HG02943 (cell line): ENCODE results near the gene CDH23.

Experiments used
- ATAC-seq: cut with Tn5 transposase; IDR thresholded peaks from one replicate; pipeline ENCODE4 v1.9.1; 2021; ENCODE audit warnings: mild to moderate bottlenecking, low read depth, moderate library complexity; ENCODE audit not compliant: unreplicated experiment

CDH23 gene

GRCh38 chr10:71774916-71775702 lies 378.4 kb downstream of the CDH23 start:
- no peak for ATAC-seq

- no peak for ATAC-seq
Observed at GRCh38 chr10:71776481-71776925, 379.8 kb downstream of the CDH23 start.

- no peak for ATAC-seq
Observed at GRCh38 chr10:71777213-71777985, 380.7 kb downstream of the CDH23 start.

DNA sequence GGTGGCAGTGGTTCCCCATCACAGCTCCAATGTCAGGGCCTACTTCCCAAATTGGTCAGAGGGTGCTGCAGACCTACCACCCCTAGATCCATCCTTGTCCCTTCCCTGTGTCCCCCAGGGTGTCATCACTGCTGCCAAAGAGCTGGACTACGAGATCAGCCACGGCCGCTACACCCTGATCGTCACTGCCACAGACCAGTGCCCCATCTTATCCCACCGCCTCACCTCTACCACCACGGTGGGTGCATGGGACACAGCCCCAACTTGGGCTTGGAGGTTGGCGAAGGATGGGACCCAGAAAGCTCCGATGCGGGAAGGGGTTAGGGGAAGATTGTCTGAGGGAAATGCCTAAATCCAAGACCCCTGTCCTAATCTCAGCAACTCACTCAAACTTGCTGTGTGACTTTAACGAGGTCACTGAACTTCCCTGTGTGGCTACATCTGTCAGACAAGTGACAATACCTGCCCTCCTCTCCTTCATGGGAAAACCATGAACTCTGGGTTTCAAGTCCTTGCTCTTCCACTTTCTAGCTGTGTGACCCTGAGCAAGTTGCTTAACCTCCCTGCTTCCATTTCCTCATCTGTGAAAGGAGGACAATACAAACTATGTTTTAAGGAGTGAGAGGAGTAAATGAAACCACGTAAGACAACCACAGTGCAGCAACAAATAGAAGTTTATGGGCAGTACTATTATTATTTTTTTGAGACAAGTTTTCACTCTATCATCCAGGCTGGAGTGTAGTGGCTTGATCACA lies 381.5 kb downstream of the CDH23 start:
- no peak for ATAC-seq

DNA sequence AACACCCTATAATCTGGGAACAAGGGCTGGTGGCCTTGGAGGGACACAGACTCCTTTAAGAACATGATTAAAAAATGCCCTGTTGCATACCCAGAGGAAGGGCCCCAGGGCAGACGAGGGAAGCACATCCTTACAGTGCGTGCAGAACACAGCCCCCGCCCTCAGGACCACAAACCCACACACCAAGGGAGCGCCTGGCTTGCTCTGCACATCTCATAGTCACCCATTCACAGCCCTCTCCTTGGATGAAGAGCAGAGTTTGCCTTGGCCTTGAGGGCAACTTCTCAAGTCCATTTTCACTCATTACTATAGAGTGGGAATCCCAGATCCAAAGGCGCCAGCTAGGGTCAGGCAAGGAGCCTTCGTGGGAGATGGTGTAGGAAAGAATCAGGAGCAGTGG lies 382.9 kb downstream of the CDH23 start:
- no peak for ATAC-seq

DNA sequence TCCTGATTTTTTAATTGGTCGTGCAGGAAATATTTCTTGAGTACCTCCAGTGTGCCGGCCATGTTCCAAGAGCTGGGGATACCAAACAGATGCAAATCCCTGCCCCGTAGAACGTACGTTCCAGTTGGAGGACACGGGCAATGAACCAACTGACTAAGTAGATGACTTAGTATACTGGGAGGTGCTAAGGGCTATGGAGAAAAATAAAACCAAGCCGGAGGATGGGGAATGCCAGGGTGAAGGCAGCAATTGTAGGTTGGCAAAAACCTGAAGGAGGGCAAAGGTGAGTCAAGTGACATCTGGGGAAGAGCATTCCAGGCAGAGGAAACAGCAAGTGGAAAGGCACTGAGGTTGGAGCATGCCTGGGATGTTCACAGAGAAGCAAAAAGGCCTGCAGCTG lies 383.4 kb downstream of the CDH23 start:
- ATAC-seq, result no peak

GRCh38 chr10:71780719-71781118 lies 384.0 kb downstream of the CDH23 start:
- ATAC-seq, result no peak

GRCh38 chr10:71782221-71782916 lies 385.6 kb downstream of the CDH23 start:
- no peak for ATAC-seq

DNA sequence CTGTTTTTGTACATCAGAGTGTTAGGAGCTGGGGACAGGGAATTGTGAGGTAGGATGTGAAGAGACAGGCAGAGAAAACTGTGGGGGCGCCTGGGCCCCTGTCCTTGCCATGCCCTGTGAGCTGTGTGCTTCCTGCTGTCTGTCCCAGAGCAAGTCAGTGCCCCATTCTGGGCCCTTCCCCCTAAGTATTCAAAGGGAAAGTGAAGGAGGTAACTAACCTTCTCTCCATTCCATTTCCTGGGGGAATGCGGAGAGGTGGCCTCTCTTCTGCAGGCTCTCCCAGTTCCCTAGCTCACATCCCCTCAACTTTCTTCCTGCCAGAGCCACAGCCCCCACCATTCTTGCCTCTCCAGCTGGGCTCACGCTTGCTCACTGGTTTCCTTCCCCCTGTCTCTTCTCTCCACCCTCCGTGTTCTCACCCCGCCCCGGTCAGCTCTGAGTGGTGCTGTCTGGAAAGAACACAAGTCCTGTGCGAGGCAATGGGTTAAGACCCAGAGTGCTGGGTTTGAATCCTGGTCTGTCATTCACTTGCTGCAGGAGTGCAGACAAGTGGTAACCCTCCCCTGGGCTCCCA lies 386.3 kb downstream of the CDH23 start:
- no peak for ATAC-seq

DNA sequence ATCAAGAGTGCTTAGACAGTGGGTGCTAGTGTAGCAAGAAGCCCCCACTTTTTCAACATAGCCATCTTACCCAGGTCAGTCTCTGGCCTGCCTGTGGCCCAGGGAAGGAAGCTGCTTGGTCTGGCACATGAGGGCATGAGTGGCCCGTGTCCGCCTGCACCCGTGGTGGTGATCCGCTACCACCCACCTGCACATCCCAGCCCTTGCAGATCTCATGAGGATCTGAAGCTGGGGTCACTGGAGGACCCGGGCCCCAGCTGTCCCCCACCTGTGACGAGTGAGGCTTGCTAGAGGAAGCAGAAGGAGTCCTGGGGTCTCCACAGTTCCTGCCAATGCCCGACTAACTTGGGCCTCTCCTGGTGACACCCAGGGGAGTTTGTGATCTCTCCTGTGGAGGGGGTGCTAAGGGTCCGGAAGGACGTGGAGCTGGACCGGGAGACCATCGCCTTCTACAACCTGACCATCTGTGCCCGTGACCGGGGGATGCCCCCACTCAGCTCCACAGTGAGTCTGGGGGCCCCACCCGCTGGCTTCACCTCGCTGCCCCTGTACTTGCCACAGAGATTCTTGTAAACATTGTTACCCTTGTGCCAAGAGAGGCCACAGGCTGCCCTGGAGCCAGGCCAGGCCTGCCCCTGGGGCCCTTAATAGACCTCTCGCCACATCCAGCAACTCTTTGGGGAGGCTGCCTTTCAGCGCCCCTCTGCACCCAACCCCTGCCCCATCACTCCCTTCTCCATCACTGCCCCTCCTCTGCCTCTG lies 387.4 kb downstream of the CDH23 start:
- no peak for ATAC-seq

GRCh38 chr10:71784679-71785272 lies 388.1 kb downstream of the CDH23 start:
- ATAC-seq, result no peak

- no peak for ATAC-seq
Observed at GRCh38 chr10:71788954-71789353, 392.2 kb downstream of the CDH23 start.

DNA sequence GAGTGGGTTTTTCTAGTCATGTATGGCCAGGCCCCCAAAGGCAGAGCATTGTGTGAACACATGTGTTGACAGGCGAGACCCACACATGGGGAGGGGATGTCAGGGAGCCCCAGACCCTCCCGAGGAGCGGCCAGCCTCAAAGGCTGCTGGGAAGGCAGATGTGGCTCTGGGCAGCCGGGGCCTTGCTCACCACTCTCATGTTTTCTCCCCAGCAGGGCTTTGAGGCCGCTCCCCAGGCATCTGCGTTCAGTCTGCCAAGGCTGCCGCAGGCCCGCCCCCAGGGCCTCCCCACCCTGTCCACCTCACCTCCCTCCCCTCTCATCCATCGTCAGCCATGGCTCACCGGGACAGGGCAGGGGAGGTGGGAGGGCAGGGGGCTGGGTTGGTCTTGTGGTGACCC lies 393.2 kb downstream of the CDH23 start:
- ATAC-seq, result no peak

GRCh38 chr10:71790749-71791440 lies 394.2 kb downstream of the CDH23 start:
- ATAC-seq, result no peak

GRCh38 chr10:71795248-71795647 lies 398.5 kb downstream of the CDH23 start:
- ATAC-seq, result no peak

- ATAC-seq, result no peak
Observed at GRCh38 chr10:71796749-71797405, 400.2 kb downstream of the CDH23 start.

- ATAC-seq, result no peak
Observed at GRCh38 chr10:71797533-71798307, 401.0 kb downstream of the CDH23 start.
